DMS114 treated with DMSO at 0.1 percent for 48 hours (cell line): ENCODE data around the gene PEX5.
"Not testable (repeated sequence)": the region's sequence is repeated elsewhere in the genome, so short reads cannot be mapped to it uniquely, and the experiment has no call there.

Source experiments
- DNase-seq: peaks from one replicate; lab custom pipeline; 2025; ENCODE audit not compliant: unreplicated experiment; lab: John Stamatoyannopoulos, UW

The PEX5 gene

DNA sequence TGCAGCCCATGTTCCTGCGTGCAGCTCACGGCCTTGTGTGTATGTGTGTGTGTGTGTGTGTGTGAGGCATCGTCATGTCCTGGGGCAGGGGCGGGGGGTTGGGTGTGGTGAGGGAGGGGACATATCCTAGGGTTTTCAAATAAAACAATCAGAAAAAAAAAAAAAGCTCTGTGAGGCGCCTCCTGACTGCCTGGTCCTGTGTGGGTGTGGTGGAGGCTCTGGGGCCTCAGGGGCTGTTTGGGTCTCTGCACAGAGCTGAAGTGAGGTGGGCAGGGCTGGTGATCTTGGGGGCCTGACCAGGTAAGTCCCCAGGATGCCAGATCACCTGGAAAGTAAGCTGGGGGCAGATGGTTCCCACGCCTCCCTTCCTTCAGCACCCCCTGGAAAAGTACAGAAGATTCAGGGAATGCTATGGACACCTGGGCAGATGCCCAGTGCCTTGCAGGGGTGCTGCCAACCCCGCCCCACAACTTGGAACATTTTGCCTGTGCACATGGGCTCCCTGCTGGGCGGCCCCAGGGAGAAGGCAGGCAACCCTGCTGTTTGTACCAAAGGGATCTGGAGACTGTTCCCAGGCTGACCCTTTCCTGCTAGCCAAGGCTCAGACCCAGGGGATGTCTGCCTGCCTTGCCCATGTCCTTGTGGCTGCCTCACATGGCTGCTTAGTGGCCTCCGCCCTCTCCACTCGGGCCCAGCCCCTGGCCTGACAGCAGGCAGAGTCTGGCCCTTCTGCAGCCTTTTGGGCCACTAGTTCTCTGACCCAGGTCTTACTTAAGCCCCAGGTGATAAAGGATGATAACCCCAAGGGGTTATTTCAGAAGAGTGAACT, 30.5 kb upstream of the PEX5 start:
- no peak for DNase-seq

- no peak for DNase-seq
Measured at GRCh38 chr12:7160183-7160582, 29.3 kb upstream of the PEX5 start.

DNA sequence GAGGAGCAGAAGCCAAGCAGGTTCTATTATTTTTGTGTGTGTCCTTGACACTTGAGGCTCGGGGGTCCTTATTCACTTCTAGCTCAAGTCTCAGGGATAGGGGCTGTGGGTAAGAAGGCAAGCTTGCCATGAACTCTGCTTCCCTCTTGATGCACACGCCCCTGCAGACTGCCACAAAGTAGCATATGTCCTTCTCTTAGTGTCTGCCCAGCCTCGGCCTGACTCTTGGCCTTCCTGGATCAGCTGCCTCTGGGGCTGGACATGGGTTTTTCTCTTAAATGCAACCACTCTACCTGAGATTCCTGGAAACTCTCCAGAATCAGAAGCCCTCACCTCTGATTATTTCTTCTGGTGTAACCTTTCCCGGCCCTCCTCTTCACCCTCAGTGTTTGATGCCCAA, 28.2 kb upstream of the PEX5 start:
- DNase-seq = no peak

GRCh38 chr12:7161811-7162210, 27.7 kb upstream of the PEX5 start:
- DNase-seq = no peak

GRCh38 chr12:7162691-7163114, 26.8 kb upstream of the PEX5 start:
- no peak for DNase-seq

DNA sequence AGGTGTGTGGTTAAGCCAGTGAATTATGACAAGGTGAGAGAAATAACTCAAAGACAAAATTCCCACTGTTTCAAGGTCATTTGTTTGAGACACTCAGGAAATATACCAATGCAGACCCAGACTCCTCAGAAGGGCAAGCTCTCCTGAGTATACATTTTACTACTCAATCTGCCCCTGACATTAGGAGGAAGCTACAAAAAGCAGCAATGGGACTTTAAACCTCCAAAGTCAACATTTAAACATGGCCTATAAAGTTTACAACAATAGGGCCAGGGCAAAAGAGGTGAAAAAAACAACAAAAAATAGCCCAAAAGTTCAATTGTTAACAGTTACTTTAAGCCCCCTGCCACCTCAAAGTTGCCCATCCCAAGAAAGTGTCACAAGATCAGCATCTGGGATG, 19.5 kb upstream of the PEX5 start:
- DNase-seq = no peak

- DNase-seq = no peak
Measured at GRCh38 chr12:7171854-7172253, 17.6 kb upstream of the PEX5 start.

- DNase-seq = no peak
Measured at GRCh38 chr12:7175493-7175892, 14.0 kb upstream of the PEX5 start.

DNA sequence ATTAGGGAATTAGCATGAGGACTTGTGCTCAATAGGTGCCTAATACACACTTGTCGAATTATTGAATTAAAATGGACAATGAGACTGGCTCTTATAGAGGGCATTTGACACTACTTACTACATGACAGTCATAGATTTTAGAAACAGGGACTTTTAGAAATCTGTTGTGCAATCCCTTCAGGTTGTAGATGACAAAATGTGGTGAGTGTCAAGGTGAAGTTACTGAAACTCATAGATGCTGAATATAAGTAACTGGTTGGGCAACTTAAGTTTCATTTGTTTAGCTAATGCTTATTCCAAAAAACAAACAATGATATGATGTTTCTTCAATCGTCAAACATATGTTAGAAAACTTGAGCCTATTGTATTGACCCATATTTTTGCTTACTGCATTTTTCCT, 12.9 kb upstream of the PEX5 start:
- DNase-seq = no peak

- DNase-seq = no peak
Measured at GRCh38 chr12:7178481-7178880, 11.0 kb upstream of the PEX5 start.

DNA sequence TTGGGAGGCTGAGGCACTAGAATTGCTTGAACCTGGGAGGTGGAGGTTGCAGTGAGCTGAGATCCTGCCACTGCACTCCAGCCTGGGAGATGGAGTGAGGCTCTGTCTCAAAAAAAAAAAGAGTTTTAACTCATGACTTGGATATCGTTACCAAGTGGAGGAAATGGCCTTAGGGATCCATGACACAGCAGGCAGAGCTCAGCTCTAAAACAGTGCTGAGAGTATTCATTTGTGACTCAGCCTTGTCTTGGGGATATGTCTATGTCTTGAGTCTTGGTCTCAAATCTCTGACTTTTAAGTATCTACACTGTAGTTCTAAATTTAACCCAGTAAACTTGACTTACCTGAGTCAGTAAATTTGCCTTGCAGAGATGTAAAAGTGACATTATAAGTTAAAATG, 8.8 kb upstream of the PEX5 start:
- no peak for DNase-seq

DNA sequence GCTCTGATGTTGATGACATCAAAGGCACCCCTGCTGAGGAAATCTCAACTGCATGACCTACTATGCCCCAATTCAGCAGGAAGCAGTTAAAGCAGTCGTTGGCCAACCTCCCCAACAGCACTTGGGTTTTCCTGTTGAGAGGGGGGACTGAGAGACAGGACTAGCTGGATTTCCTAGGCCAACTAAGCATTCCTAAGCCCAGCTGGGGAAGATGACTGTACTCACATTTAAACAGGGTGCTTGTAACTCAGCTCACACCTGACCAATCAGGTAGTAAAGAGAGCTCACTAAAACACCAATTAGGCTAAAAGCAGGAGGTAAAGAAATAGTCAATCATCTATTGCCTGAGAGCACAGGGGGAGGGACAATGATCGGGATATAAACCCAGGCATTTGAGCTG, 3.4 kb upstream of the PEX5 start:
- not testable (repeated sequence) for DNase-seq

GRCh38 chr12:7188562-7189397, 706 bp upstream of the PEX5 start:
- peak; percentile 51 for DNase-seq

DNA sequence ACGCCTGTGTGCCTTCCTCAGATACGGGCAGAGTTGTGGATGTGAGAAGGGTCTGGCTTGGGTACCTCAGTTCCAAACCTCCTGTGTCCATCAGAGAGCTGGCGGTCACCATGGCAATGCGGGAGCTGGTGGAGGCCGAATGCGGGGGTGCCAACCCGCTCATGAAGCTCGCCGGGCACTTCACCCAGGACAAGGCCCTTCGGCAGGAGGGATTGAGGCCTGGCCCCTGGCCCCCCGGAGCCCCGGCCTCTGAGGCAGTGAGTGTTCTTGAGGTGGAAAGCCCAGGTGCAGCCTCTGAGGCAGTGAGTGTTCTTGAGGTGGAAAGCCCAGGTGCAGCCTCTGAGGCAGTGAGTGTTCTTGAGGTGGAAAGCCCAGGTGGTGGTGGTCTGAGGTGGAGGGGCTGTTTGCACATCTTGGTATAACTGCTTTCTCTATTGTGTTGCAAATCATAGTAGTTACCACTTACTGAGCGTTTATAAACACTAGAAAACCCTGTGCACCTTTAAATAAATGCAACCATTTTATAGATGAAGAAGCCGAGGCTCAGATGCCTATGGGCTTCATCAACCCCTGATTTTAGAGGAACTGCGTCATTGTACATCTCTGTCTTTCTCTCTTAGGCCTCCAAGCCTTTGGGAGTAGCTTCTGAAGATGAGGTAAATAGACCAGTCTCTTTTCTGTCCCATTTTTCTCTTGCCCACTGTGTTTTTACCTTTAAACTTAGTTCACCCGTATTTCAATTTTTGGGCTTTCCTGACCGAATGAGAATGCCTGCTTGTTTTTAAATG, 976 bp downstream of the PEX5 start:
- DNase-seq = no peak

GRCh38 chr12:7193674-7194073, 4.2 kb downstream of the PEX5 start:
- no peak for DNase-seq

GRCh38 chr12:7197841-7198240, 8.4 kb downstream of the PEX5 start:
- no peak for DNase-seq

DNA sequence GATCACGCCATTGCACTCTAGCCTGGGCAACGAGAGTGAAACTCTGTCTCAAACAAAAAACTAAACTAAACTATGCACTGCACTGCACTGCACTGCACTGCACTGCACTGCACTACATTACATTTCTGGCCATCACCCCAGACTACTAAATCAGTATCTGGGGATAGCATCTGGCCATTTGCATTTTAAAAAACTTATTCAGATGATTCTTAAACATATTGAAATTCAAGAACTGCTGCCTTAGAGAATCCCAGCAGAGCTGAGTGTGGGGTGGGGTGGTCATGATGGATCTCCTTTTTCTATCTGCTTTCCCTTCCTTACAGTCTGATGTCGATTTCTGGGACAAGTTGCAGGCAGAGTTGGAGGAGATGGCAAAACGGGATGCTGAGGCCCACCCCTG, 13.6 kb downstream of the PEX5 start:
- no peak for DNase-seq

DNA sequence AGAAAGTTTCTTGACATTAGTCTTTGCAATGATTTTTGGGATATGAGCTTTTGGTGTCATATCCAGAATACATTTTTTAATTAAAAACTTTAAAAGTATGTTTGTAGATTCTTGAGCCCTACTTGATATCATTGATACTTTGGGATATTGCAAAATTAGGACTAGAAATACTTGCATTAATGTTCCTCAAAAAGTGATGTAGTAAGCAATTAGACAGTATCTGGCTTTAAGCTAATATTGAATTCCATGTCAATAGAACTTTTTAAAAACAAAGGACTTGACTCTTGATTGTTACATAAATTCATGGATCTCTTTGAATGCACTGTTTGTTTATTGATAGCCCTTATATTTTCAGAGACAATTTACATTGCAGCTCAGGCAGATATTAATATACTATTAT, 15.6 kb downstream of the PEX5 start:
- no peak for DNase-seq

GRCh38 chr12:7206691-7207090, 17.2 kb downstream of the PEX5 start:
- no peak for DNase-seq

GRCh38 chr12:7207866-7208625, 18.6 kb downstream of the PEX5 start:
- no peak for DNase-seq

DNA sequence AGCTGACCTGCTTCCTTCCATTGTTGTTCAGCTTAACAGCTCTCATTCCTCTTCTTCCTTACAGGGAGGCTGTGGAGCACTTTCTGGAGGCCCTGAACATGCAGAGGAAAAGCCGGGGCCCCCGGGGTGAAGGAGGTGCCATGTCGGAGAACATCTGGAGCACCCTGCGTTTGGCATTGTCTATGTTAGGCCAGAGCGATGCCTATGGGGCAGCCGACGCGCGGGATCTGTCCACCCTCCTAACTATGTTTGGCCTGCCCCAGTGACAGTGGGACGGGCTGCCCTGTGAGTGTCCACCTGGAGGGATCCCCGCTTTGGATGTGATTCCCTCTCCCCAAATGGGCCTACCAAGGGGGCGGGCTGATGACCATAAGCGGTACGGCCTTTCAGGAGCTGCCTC, 20.5 kb downstream of the PEX5 start:
- DNase-seq = no peak
